Measurements from ENCODE around the gene MKX. TPM values are rescaled to one million over a fixed set of nuclear protein-coding genes. Genes with fewer than 3 reads are reported as not detected.

Gene MKX
- total RNA-seq, 1 experiment from 2014 or later: 1.5 TPM

GRCh38 chr10:27748601-27749000 lies 3.0 kb upstream of the MKX start:
- intact Hi-C loops (cut with micrococcal nuclease; ENCODE audit: unreplicated experiment): no loop called here
- BruUV-seq (replicated peaks): no TSS peak
- peaks cover 15% of the 10 kb centered on the region for H3K4me1 Mint-ChIP-seq (ENCODE audit: low read depth, unreplicated experiment)
- H3K27ac Mint-ChIP-seq (ENCODE audit: unreplicated experiment): no peak overlapping the region
- CTCF ChIA-PET: no interaction called here
- no peak overlapping the region for H3K4me3 Mint-ChIP-seq (ENCODE audit: low read depth, unreplicated experiment)
- H3K9me3 Mint-ChIP-seq (ENCODE audit: low read depth, unreplicated experiment): no peaks in the 10 kb centered on the region
- H3K27me3 Mint-ChIP-seq (ENCODE audit: unreplicated experiment): peaks cover 91% of the 10 kb centered on the region
- DNase-seq: no peak
- TF ChIP-seq CTCF (IDR thresholded peaks at IDR 0.05; ENCODE audit: unreplicated experiment): no peak
- H3K36me3 Mint-ChIP-seq (ENCODE audit: insufficient read depth, unreplicated experiment): peaks cover 27% of the 10 kb centered on the region

- Mint-ChIP-seq H3K4me3 (ENCODE audit: low read depth, unreplicated experiment) (no peak overlapping the region), H3K27me3 (ENCODE audit: unreplicated experiment) (peaks cover 77% of the 10 kb centered on the region), H3K27ac (ENCODE audit: unreplicated experiment) (no peak overlapping the region), H3K4me1 (ENCODE audit: low read depth, unreplicated experiment) (peaks cover 15% of the 10 kb centered on the region), H3K36me3 (ENCODE audit: insufficient read depth, unreplicated experiment) (peaks cover 39% of the 10 kb centered on the region), H3K9me3 (ENCODE audit: low read depth, unreplicated experiment) (no peaks in the 10 kb centered on the region)
- CTCF ChIA-PET: no interaction called here
- no peak for TF ChIP-seq CTCF (IDR thresholded peaks at IDR 0.05; ENCODE audit: unreplicated experiment)
- intact Hi-C loops (cut with micrococcal nuclease; ENCODE audit: unreplicated experiment): no loop called here
- no TSS peak for BruUV-seq (replicated peaks)
- DNase-seq: no peak
Observed at GRCh38 chr10:27747096-27747451, 1.5 kb upstream of the MKX start.

- Mint-ChIP-seq H3K4me3 (ENCODE audit: low read depth, unreplicated experiment) (peak overlapping the region; percentile 85), H3K27ac (ENCODE audit: unreplicated experiment) (no peak overlapping the region), H3K36me3 (ENCODE audit: insufficient read depth, unreplicated experiment) (peaks cover 39% of the 10 kb centered on the region), H3K9me3 (ENCODE audit: low read depth, unreplicated experiment) (no peaks in the 10 kb centered on the region), H3K4me1 (ENCODE audit: low read depth, unreplicated experiment) (peaks cover 15% of the 10 kb centered on the region), H3K27me3 (ENCODE audit: unreplicated experiment) (peaks cover 72% of the 10 kb centered on the region)
- no peak for TF ChIP-seq CTCF (IDR thresholded peaks at IDR 0.05; ENCODE audit: unreplicated experiment)
- no TSS peak for BruUV-seq (replicated peaks)
- CTCF ChIA-PET: no interaction called here
- intact Hi-C loops (cut with micrococcal nuclease; ENCODE audit: unreplicated experiment): no loop called here
- DNase-seq: no peak
Observed at GRCh38 chr10:27746397-27747095, 927 bp upstream of the MKX start.

GRCh38 chr10:27744802-27745731 lies 552 bp downstream of the MKX start:
- no peaks in the 10 kb centered on the region for H3K9me3 Mint-ChIP-seq (ENCODE audit: low read depth, unreplicated experiment)
- BruUV-seq (replicated peaks): no TSS peak
- H3K4me3 Mint-ChIP-seq (ENCODE audit: low read depth, unreplicated experiment): peak overlapping the region; percentile 85
- H3K36me3 Mint-ChIP-seq (ENCODE audit: insufficient read depth, unreplicated experiment): peaks cover 39% of the 10 kb centered on the region
- DNase-seq: no peak
- CTCF ChIA-PET: no interaction called here
- intact Hi-C loops (cut with micrococcal nuclease; ENCODE audit: unreplicated experiment): loop anchor here (5.0 kb wide), 1 partner anchor 432 kb away; no protein-coding TSS in a partner anchor
- peaks cover 15% of the 10 kb centered on the region for H3K4me1 Mint-ChIP-seq (ENCODE audit: low read depth, unreplicated experiment)
- H3K27ac Mint-ChIP-seq (ENCODE audit: unreplicated experiment): no peak overlapping the region
- peaks cover 58% of the 10 kb centered on the region for H3K27me3 Mint-ChIP-seq (ENCODE audit: unreplicated experiment)
- no peak for TF ChIP-seq CTCF (IDR thresholded peaks at IDR 0.05; ENCODE audit: unreplicated experiment)

Measured in Calu3 (cell line).